Measurements from ENCODE around the gene DCC.

Gene DCC

GRCh38 chr18:52829876-52830405 lies 489.9 kb downstream of the DCC start:
- no peak for DNase-seq

- no peak for DNase-seq
Measured at GRCh38 chr18:52844323-52844722, 504.3 kb downstream of the DCC start.

- no peak for DNase-seq
Measured at GRCh38 chr18:52845036-52845435, 505.0 kb downstream of the DCC start.

GRCh38 chr18:52850031-52850560 lies 510.1 kb downstream of the DCC start:
- no peak for DNase-seq

GRCh38 chr18:52861558-52861957 lies 521.6 kb downstream of the DCC start:
- no peak for DNase-seq

GRCh38 chr18:52869349-52869923 lies 529.4 kb downstream of the DCC start:
- no peak for DNase-seq

GRCh38 chr18:52869942-52870907 lies 530.2 kb downstream of the DCC start:
- no peak for DNase-seq

GRCh38 chr18:52874774-52875173 lies 534.8 kb downstream of the DCC start:
- no peak for DNase-seq

GRCh38 chr18:52875725-52876124 lies 535.7 kb downstream of the DCC start:
- DNase-seq, result no peak

- DNase-seq, result no peak
Measured at GRCh38 chr18:52888014-52888413, 548.0 kb downstream of the DCC start.

- no peak for DNase-seq
Measured at GRCh38 chr18:52894801-52895200, 554.8 kb downstream of the DCC start.

- no peak for DNase-seq
Measured at GRCh38 chr18:52897611-52898484, 557.9 kb downstream of the DCC start.

GRCh38 chr18:52898485-52899058 lies 558.6 kb downstream of the DCC start:
- no peak for DNase-seq

GRCh38 chr18:52902188-52902587 lies 562.2 kb downstream of the DCC start:
- DNase-seq, result no peak

GRCh38 chr18:52903857-52904256 lies 563.9 kb downstream of the DCC start:
- DNase-seq, result no peak

- DNase-seq, result no peak
Measured at GRCh38 chr18:52907543-52908308, 567.7 kb downstream of the DCC start.

GRCh38 chr18:52914148-52914547 lies 574.2 kb downstream of the DCC start:
- no peak for DNase-seq

GRCh38 chr18:52920665-52921064 lies 580.7 kb downstream of the DCC start:
- DNase-seq, result no peak

- no peak for DNase-seq
Measured at GRCh38 chr18:52933356-52933755, 593.4 kb downstream of the DCC start.

- DNase-seq, result peak; percentile 29
Measured at GRCh38 chr18:52936931-52937330, 596.9 kb downstream of the DCC start.

- no peak for DNase-seq
Measured at GRCh38 chr18:52937840-52938239, 597.8 kb downstream of the DCC start.

GRCh38 chr18:52945552-52945951 lies 605.6 kb downstream of the DCC start:
- DNase-seq, result no peak

All from NCI-H2171 (cell line).